ENCODE results near the gene RARB.

DNA sequence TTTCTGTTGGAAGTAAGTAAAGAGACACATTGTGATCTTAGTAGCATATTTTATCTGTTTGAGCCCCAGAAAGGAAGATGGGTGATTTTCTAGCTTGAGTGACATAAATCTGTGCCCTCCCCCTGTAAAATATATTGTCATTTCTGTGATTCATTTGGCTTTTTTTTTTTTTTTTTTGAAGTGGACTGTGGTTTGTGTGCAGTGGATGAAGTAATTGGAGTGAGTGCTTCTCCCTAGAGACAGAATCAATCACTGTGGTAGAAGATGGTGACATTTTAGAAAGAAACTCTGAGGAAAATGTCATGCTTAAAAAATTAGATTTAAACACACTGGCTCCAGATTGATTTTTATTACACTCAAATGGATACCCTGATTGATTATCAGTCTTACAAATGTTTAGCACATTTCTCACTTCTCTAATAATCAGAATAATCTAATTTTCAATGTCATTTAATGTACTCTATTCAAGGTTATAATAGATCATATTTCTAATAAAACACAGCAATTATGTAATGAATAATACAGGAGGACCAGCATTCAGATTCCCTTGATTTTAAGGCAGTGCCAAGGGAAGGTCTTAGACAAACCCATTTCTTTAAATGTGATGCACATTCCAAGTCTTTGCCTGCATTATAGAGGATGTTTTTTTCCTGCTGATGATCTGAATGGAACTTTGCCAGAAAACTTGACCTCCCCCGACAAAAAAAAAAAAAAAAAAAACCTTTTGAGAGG lies 120.0 kb downstream of the RARB start:
- TF ChIP-seq, protein P1, sequence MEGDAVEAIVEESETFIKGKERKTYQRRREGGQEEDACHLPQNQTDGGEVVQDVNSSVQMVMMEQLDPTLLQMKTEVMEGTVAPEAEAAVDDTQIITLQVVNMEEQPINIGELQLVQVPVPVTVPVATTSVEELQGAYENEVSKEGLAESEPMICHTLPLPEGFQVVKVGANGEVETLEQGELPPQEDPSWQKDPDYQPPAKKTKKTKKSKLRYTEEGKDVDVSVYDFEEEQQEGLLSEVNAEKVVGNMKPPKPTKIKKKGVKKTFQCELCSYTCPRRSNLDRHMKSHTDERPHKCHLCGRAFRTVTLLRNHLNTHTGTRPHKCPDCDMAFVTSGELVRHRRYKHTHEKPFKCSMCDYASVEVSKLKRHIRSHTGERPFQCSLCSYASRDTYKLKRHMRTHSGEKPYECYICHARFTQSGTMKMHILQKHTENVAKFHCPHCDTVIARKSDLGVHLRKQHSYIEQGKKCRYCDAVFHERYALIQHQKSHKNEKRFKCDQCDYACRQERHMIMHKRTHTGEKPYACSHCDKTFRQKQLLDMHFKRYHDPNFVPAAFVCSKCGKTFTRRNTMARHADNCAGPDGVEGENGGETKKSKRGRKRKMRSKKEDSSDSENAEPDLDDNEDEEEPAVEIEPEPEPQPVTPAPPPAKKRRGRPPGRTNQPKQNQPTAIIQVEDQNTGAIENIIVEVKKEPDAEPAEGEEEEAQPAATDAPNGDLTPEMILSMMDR (optimal IDR thresholded peaks at IDR 0.05 in 1 of 3, IDR thresholded peaks at IDR 0.05 in 1 of 3, conservative IDR thresholded peaks at IDR 0.05 in 1 of 3; ENCODE audit: extremely low read depth in 1 of 3, insufficient read depth in 2 of 3, low read length in 3 of 3): no peak
- no peak for TF ChIP-seq EZH2 (IDR thresholded peaks at IDR 0.05; ENCODE audit: low read length)
